GM19238 (cell line): ENCODE results near the gene PIK3IP1.

Experiments used
- DNase-seq: peaks from one replicate; pipeline ENCODE4 v3.0.0; 2011; ENCODE audit warnings: low spot score; ENCODE audit not compliant: insufficient read length

The PIK3IP1 gene

GRCh38 chr22:31313366-31314147 is 21.3 kb upstream of the PIK3IP1 start:
- DNase-seq = no peak

DNA sequence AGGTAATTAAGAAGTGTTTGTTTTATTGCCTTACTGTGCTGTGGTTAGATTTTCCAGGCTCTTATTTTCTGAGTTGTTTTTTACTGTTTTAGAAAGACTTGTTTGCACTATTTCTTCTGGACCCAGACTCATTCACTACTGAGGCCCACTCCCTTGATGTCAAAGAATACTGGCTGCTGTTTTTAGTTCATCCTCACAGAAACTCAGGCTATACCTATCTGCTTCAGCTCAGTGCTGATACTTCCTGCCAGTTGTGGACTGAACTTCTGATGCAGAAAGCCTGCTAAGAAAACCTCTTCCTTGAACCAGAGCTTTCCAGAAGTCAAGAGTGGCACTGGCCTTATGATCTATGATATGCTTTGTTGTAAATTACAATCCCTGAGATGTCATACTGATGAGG is 15.9 kb upstream of the PIK3IP1 start:
- no peak for DNase-seq

DNA sequence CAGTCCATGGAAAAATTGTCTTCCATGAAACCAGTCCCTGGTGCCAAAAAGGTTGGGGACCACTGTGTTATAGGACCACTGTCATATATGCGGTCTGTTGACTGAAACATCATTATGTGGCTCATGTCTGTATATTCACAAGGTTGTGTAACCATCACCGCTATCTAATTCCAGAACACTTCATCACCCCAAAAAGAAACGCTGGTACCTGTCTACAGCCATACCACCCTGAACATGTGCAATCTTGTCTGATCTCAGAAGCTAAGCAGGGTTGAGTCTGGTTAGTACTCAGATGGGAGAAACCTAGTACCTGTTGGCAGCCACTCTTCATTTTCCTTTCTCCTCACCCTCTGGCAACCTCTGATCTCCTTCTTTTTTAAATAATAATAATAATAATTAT is 12.9 kb upstream of the PIK3IP1 start:
- no peak for DNase-seq

- DNase-seq = no peak
Observed at GRCh38 chr22:31302537-31302936, 10.2 kb upstream of the PIK3IP1 start.

DNA sequence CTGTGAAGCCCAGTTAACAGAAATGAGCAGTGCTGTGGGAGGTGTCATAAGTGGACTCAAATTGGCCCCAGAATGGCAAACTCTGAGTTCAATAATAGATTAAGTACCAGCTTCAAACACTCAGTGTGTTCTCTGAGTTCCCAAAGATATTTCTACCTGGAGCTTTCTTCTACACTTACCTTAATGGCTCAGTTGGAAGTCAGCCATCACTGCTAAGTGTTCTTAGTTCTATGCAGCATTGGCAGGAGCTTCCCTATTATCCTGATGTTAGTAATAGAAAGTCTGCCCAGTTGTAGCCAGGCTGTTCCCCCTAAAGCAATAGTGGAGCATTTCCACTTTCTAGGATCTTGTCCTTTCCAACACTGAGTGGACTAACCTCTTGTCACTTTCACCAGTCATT is 9.7 kb upstream of the PIK3IP1 start:
- DNase-seq = no peak

DNA sequence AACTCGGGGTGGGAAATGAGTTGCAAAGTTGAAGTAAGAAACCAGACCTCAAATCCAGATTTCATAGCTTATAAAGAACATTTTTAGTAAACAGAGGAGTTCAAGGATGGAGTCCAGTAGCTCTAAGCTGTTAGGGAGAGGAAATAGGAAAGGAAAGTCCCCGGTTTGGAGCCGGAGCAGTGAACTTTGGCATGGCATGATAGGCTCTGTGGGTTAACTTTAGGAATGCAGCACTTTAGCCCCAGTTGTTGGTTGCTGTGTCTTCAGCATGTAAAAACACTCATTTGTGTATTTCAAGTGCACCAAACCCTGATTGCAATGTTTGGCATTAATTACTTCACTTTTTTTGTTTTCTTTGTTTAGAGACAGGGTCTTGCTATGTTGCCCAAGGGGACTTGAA is 8.6 kb upstream of the PIK3IP1 start:
- no peak for DNase-seq

DNA sequence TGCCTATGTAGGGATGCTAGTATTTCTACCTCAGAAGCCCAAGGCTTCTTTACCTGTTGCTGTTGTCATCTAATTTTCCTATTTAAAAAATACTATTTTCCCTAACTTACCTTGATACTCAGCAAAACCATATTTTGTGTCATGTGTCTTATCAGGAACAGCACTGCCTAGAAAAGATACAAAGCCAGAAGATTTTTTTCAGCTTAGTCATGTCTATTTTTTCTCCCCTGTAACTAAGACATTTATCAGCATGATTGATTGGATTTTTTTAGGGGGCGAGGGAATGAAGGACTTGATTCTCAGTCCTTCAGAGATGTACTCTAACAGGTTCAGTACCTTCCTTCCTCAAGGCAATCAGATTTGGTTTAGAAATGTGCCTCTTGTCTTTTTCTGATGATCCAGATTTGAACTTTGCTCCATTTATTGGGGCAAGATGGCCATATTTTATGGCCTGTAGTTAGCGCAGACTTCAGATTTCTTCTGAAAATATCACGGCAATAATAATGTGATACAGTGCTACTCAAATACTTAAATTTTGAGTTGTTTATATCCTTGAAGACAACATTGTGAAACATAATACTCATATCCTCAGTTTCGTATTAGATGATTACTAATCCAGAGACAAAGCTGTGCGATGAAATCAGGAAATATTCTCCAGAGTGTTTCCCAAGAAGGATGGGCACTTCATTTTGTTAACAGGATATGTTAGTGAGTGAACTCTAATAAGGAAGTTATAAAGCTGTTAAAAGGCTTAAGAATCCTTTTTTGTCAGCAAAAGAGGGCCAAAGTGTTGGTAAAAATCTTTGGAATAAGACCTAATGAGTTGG is 3.8 kb upstream of the PIK3IP1 start:
- no peak for DNase-seq

GRCh38 chr22:31295360-31295759 is 3.1 kb upstream of the PIK3IP1 start:
- no peak for DNase-seq

DNA sequence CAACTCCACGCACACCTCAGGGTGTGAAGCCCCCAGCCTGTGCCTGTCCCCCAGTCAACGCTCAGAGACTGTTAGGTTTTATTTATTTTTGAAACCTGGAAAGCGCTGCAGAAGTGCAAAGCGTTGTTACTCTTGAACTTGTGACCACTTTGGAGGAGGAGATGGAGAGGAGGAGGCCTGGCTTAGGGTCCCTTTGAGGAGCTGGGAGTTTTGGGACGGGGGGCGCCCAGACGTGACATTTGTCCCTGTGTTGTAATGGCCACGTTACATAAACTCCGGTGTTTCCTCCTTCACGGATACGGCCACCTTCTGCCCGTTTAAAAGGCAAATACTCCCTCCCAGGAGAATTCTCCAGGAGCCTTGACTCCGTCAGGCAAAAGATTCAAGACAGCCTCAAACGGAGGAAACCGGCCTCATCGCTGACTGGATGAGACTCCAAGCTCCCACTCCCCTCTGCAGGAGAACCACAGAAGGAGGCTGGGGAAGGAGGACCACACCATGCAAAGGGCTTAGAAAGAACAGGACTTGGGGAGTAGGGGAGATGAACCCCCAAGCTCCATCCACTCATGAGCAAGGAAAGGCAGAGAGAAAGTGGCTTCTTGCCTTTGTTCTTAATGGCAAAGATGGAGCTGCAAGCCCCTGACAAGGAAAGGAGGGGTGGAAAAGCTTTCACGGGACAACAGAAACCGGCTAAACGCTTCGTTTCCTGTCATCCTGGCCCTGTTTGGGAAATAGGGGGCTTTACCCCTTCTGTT is 630 bp downstream of the PIK3IP1 start:
- DNase-seq = no peak

DNA sequence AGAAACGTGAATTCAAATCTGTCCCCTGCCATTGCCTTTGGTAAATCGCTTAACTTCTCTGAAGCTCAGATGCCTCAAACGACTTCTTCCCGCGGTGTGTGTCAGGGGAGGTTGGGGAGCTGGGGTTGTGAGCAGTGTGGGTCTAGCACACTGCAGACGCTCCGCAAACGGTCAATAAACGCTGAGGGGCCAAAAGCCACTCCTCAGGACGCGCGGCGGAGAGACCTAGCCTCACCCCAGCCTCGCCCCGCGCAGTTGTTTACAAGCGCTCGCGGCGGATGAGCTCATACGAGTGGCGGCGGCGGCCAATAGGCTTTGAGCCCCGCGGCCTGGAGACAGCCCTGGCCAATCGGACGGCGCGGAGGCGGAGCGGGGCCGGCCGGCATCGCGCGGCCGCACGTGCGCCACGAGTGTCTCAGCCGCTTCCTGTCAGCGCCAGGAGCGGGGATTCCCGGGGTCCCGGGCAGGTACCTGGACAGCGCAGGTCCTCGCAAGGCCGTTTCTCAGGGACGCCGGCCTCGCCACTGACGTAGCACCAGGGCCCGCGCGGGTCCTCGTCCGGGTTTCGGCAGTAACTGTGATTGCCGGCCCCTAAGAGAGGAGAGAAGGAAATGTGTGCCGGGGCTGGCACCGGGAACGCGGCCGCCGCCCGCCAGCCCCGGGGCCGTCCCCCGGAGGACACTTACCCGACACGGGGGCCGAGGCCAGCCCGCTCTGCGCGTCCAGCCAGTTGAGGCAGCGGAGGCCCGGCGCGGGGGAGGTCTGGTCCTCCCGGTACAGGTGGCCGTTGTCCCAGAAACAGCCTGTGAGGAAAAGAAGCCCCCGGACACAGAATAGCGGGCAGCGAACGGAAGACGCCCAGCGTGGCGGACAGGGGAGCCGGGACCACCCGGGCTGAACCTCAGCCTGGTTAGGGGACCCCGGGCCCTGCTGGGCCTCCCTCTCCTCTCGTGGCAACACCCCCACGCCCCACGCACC is 1.5 kb downstream of the PIK3IP1 start:
- DNase-seq = peak; percentile 95

- DNase-seq = no peak
Observed at GRCh38 chr22:31289344-31289743, 2.9 kb downstream of the PIK3IP1 start.

- no peak for DNase-seq
Observed at GRCh38 chr22:31288496-31289240, 3.6 kb downstream of the PIK3IP1 start.

GRCh38 chr22:31287818-31288495 is 4.3 kb downstream of the PIK3IP1 start:
- DNase-seq = no peak

DNA sequence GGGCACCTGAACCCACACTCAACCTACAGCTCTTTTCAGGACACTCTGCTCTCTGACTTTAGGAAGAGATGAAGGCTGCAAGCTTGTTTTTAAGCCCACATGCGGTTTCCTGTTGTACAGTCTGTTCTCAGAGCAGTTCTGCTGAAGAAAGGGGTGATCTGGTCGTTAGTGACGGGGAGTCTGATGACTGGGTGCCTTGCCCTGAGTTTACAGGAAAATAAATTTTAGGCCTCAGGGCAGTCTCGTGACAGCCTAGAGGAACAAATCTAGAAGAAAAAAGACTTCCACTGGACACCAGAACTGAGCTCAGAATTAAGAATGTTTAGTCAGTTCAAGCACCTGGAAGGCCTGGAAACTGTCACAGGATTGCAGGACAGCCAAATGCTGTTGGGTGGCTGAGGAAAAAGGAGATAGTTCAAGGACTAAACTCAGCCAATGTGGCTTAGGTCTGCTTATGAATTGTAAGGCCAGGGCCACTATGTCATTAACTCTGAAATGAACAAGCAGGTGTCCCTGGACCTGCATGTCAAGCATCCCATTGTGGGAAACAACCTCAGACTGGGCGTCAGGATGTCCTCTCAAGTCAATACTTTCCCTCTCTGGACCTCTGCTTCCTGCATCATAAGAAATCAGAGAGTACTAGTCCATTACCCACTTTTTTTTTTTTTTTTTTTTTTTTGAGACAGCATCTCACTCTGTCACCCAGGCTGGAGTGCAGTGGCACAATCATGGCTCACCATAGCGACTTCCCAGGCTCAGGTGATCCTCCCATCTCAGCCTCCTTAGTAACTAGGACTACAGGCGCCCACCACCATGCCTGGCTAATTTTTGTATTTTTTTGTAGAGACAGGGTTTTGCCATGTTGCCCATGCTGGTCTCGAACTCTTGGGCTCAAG is 5.7 kb downstream of the PIK3IP1 start:
- no peak for DNase-seq

DNA sequence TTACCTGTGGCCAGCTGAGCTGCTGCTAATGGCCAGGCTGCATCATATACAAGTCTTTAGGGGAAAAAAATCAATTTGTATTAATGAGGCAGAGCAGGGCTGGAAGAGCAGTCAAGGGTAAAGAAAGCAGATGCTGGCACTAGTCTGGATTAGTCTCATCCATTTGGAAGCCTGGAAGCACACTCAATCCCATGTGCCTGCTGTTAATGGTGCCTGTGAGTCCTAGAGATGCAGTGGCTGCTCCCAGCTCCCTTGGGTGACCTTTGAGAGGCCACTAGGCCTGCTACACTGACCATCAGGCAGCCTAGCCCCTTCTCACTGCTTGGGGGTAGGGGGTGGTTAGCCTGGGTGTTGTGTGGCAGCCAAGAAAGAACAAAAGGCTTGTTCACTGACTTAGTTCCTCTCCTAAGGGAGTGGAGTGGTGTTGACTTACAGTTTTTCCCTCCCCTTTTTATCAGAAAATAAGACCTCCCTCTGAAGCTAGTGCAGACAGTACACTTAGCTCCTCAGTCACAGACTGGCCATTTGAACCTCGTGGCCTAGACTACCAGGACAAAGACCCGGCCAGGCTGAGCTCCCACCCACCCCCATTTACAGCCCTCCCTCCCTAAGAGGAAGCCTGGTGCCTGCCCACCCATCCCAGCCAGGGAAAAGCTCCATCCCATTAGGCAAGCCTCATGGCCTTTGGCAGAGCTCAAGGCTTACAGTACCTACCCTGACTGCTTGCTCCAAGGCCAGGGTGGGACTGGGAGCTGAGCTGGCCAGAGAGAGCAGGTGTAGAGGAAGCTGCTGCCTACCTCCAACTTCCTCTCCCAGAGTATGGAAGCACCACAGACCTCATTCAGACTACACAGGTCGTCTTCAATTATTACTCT is 7.8 kb downstream of the PIK3IP1 start:
- no peak for DNase-seq

GRCh38 chr22:31282748-31283468 is 9.4 kb downstream of the PIK3IP1 start:
- DNase-seq = no peak

GRCh38 chr22:31281733-31282132 is 10.6 kb downstream of the PIK3IP1 start:
- no peak for DNase-seq
